ENCODE measurements around the gene CFAP299. TPM values are rescaled to one million over a fixed set of nuclear protein-coding genes. Genes with fewer than 3 reads are reported as not detected.

The CFAP299 gene
- total and polyA plus RNA-seq, 10 donors, result 0.11 TPM; not detected in 9

GRCh38 chr4:80535551-80535950 lies 200.0 kb downstream of the CFAP299 start:
- no peaks in the 10 kb centered on the region for H3K9me3 ChIP-seq
- no peak overlapping the region for H3K4me3 ChIP-seq
- no peaks in the 10 kb centered on the region for H3K4me1 ChIP-seq
- 25 to 57% (median 52%) methylated on average over 1 of the region's 1 CpG for WGBS, 5 donors
- no peak overlapping the region for H3K27ac ChIP-seq
- no peaks in the 10 kb centered on the region for H3K36me3 ChIP-seq
- intact Hi-C loops (cut with DNase I; ENCODE audit: low total_unique reads), result no loop called here
- H3K27me3 ChIP-seq (replicated peaks in 1 of 7), result no peaks in the 10 kb centered on the region
- no peak for DNase-seq
- TF ChIP-seq POLR2AphosphoS5 (IDR thresholded peaks at IDR 0.05), result no peak

GRCh38 chr4:80538276-80538926 lies 202.9 kb downstream of the CFAP299 start:
- no peak overlapping the region for H3K4me3 ChIP-seq
- H3K9me3 ChIP-seq, result no peaks in the 10 kb centered on the region
- intact Hi-C loops (cut with DNase I; ENCODE audit: low total_unique reads), result no loop called here
- TF ChIP-seq CTCF (IDR thresholded peaks at IDR 0.05 in 8 of 11, conservative IDR thresholded peaks at IDR 0.05 in 3 of 11) (no peak), POLR2AphosphoS5 (IDR thresholded peaks at IDR 0.05) (no peak), POLR2A (IDR thresholded peaks at IDR 0.05) (no peak)
- no peak for DNase-seq
- 89 to 96% (median 93%) methylated on average over 4 of the region's 4 CpGs for WGBS, 5 donors
- no peaks in the 10 kb centered on the region for H3K4me1 ChIP-seq
- H3K27ac ChIP-seq, result no peak overlapping the region
- H3K27me3 ChIP-seq (replicated peaks in 1 of 7), result peaks cover 0 to 6% (median 0%) of the 10 kb centered on the region in 7 donors
- H3K36me3 ChIP-seq, result no peaks in the 10 kb centered on the region

- no peaks in the 10 kb centered on the region for H3K36me3 ChIP-seq
- no peak overlapping the region for H3K4me3 ChIP-seq
- WGBS, 5 donors, result 68 to 77% (median 69%) methylated on average over 3 of the region's 3 CpGs
- H3K27me3 ChIP-seq (replicated peaks in 1 of 7), result peaks cover 0 to 6% (median 0%) of the 10 kb centered on the region in 7 donors
- no peak for TF ChIP-seq POLR2A (IDR thresholded peaks at IDR 0.05)
- no peak for TF ChIP-seq POLR2AphosphoS5 (IDR thresholded peaks at IDR 0.05)
- TF ChIP-seq CTCF (IDR thresholded peaks at IDR 0.05 in 8 of 11, conservative IDR thresholded peaks at IDR 0.05 in 3 of 11), result no peak
- intact Hi-C loops (cut with DNase I; ENCODE audit: low total_unique reads), result no loop called here
- H3K9me3 ChIP-seq, result no peaks in the 10 kb centered on the region
- H3K27ac ChIP-seq, result no peak overlapping the region
- H3K4me1 ChIP-seq, result no peaks in the 10 kb centered on the region
- no peak for DNase-seq
Measured at GRCh38 chr4:80539190-80539589, 203.7 kb downstream of the CFAP299 start.

GRCh38 chr4:80540349-80540748 lies 204.8 kb downstream of the CFAP299 start:
- TF ChIP-seq CTCF (IDR thresholded peaks at IDR 0.05 in 8 of 11, conservative IDR thresholded peaks at IDR 0.05 in 3 of 11) (no peak), POLR2AphosphoS5 (IDR thresholded peaks at IDR 0.05) (no peak), POLR2A (IDR thresholded peaks at IDR 0.05) (no peak)
- no peaks in the 10 kb centered on the region for H3K36me3 ChIP-seq
- H3K4me1 ChIP-seq, result no peaks in the 10 kb centered on the region
- intact Hi-C loops (cut with DNase I; ENCODE audit: low total_unique reads), result no loop called here
- H3K9me3 ChIP-seq, result no peaks in the 10 kb centered on the region
- peaks cover 0 to 6% (median 0%) of the 10 kb centered on the region in 7 donors for H3K27me3 ChIP-seq (replicated peaks in 1 of 7)
- no peak for DNase-seq
- H3K4me3 ChIP-seq, result no peak overlapping the region
- 60 to 73% (median 72%) methylated on average over 1 of the region's 1 CpG for WGBS, 5 donors
- no peak overlapping the region for H3K27ac ChIP-seq
